ENCODE measurements around the gene MINDY2. TPM values are rescaled to one million over a fixed set of nuclear protein-coding genes. Genes with fewer than 3 reads are reported as not detected.
A peak's percentile ranks its signal among the peaks of the same experiment; 100 is the strongest.

The MINDY2 gene
- total RNA-seq, 1 donor from 2014 or later: 20.9 TPM

GRCh38 chr15:58862326-58862725 lies 91.2 kb downstream of the MINDY2 start:
- TF ChIP-seq EZH2 (IDR thresholded peaks at IDR 0.05; ENCODE audit: insufficient read depth, low read length) (no peak), CTCF (IDR thresholded peaks at IDR 0.05; ENCODE audit: insufficient read depth, low read depth, low read length) (no peak)
- no peak overlapping the region for H3K27ac Mint-ChIP-seq (ENCODE audit: unreplicated experiment)
- FAIRE-seq: no peak

GRCh38 chr15:58864602-58865424 lies 93.7 kb downstream of the MINDY2 start:
- peak overlapping the region; percentile 65 for H3K4me2 ChIP-seq (ENCODE audit: low read length)
- DNase-seq (ENCODE audit: low read depth) (no peak), FAIRE-seq (no peak)
- no peak overlapping the region for H3K27ac ChIP-seq (ENCODE audit: low read depth, low read length)
- no peaks in the 10 kb centered on the region for H4K20me1 ChIP-seq (ENCODE audit: insufficient read depth, low read length)
- no peaks in the 10 kb centered on the region for H3K9me3 ChIP-seq (ENCODE audit: insufficient read depth, low read depth, low read length)
- H3K27ac Mint-ChIP-seq (ENCODE audit: unreplicated experiment): no peak overlapping the region
- H2AFZ ChIP-seq (ENCODE audit: low read depth, low read length): peak overlapping the region; percentile 78
- peak overlapping the region; percentile 17 for H3K4me3 ChIP-seq (ENCODE audit: insufficient read depth, low read depth, low read length)
- peaks cover 2% of the 10 kb centered on the region for H3K4me1 Mint-ChIP-seq (ENCODE audit: low read depth, unreplicated experiment)
- peaks cover 10% of the 10 kb centered on the region for H3K9me3 Mint-ChIP-seq (ENCODE audit: unreplicated experiment)
- H3K27me3 Mint-ChIP-seq (ENCODE audit: low read depth, unreplicated experiment): peaks cover 4% of the 10 kb centered on the region
- TF ChIP-seq CTCF (IDR thresholded peaks at IDR 0.05; ENCODE audit: insufficient read depth, low read depth, low read length) (no peak), EZH2 (IDR thresholded peaks at IDR 0.05; ENCODE audit: insufficient read depth, low read length) (no peak)
- no peaks in the 10 kb centered on the region for H3K36me3 ChIP-seq (ENCODE audit: insufficient read depth, low read length)
- no peaks in the 10 kb centered on the region for H3K79me2 ChIP-seq (ENCODE audit: insufficient read depth, low read length)
- H3K9ac ChIP-seq (ENCODE audit: low read length): no peak overlapping the region
- H3K4me1 ChIP-seq (ENCODE audit: insufficient read depth, low read length): peaks cover 4% of the 10 kb centered on the region
- no peak overlapping the region for H3K4me3 Mint-ChIP-seq (ENCODE audit: unreplicated experiment)
- no peaks in the 10 kb centered on the region for H3K27me3 ChIP-seq (ENCODE audit: insufficient read depth, low read length)
- H3K36me3 Mint-ChIP-seq (ENCODE audit: low read depth, unreplicated experiment): peaks cover 3% of the 10 kb centered on the region

More at GRCh38 chr15:58862326-58862725, 91.2 kb downstream of the MINDY2 start:
- Histone ChIP-seq H3K9ac (ENCODE audit: low read length) (no peak overlapping the region), H4K20me1 (ENCODE audit: insufficient read depth, low read length) (no peaks in the 10 kb centered on the region), H3K4me3 (ENCODE audit: insufficient read depth, low read depth, low read length) (no peak overlapping the region), H3K4me2 (ENCODE audit: low read length) (no peak overlapping the region), H3K4me1 (ENCODE audit: insufficient read depth, low read length) (peaks cover 4% of the 10 kb centered on the region), H3K27me3 (ENCODE audit: insufficient read depth, low read length) (no peaks in the 10 kb centered on the region), H3K79me2 (ENCODE audit: insufficient read depth, low read length) (no peaks in the 10 kb centered on the region), H2AFZ (ENCODE audit: low read depth, low read length) (no peak overlapping the region), H3K9me3 (ENCODE audit: insufficient read depth, low read depth, low read length) (no peaks in the 10 kb centered on the region), H3K36me3 (ENCODE audit: insufficient read depth, low read length) (no peaks in the 10 kb centered on the region), H3K27ac (ENCODE audit: low read depth, low read length) (no peak overlapping the region)
- H3K4me1 Mint-ChIP-seq (ENCODE audit: low read depth, unreplicated experiment): peaks cover 2% of the 10 kb centered on the region
- no peak overlapping the region for H3K4me3 Mint-ChIP-seq (ENCODE audit: unreplicated experiment)
- H3K36me3 Mint-ChIP-seq (ENCODE audit: low read depth, unreplicated experiment): peaks cover 2% of the 10 kb centered on the region
- peaks cover 4% of the 10 kb centered on the region for H3K27me3 Mint-ChIP-seq (ENCODE audit: low read depth, unreplicated experiment)
- no peak for DNase-seq (ENCODE audit: low read depth)
- peaks cover 9% of the 10 kb centered on the region for H3K9me3 Mint-ChIP-seq (ENCODE audit: unreplicated experiment)

GRCh38 chr15:58865425-58865880 lies 94.4 kb downstream of the MINDY2 start:
- no peak overlapping the region for H3K4me3 Mint-ChIP-seq (ENCODE audit: unreplicated experiment)
- Histone ChIP-seq H3K4me1 (ENCODE audit: insufficient read depth, low read length) (peaks cover 4% of the 10 kb centered on the region), H3K4me2 (ENCODE audit: low read length) (peak overlapping the region; percentile 65), H3K27ac (ENCODE audit: low read depth, low read length) (no peak overlapping the region), H3K36me3 (ENCODE audit: insufficient read depth, low read length) (no peaks in the 10 kb centered on the region), H3K79me2 (ENCODE audit: insufficient read depth, low read length) (no peaks in the 10 kb centered on the region), H4K20me1 (ENCODE audit: insufficient read depth, low read length) (no peaks in the 10 kb centered on the region), H2AFZ (ENCODE audit: low read depth, low read length) (peak overlapping the region; percentile 78), H3K4me3 (ENCODE audit: insufficient read depth, low read depth, low read length) (no peak overlapping the region), H3K27me3 (ENCODE audit: insufficient read depth, low read length) (no peaks in the 10 kb centered on the region), H3K9me3 (ENCODE audit: insufficient read depth, low read depth, low read length) (no peaks in the 10 kb centered on the region), H3K9ac (ENCODE audit: low read length) (no peak overlapping the region)
- no peak for DNase-seq (ENCODE audit: low read depth)
- peaks cover 4% of the 10 kb centered on the region for H3K27me3 Mint-ChIP-seq (ENCODE audit: low read depth, unreplicated experiment)
- H3K4me1 Mint-ChIP-seq (ENCODE audit: low read depth, unreplicated experiment): peaks cover 2% of the 10 kb centered on the region
- H3K27ac Mint-ChIP-seq (ENCODE audit: unreplicated experiment): no peak overlapping the region
- TF ChIP-seq CTCF (IDR thresholded peaks at IDR 0.05; ENCODE audit: insufficient read depth, low read depth, low read length) (no peak), EZH2 (IDR thresholded peaks at IDR 0.05; ENCODE audit: insufficient read depth, low read length) (no peak)
- peaks cover 10% of the 10 kb centered on the region for H3K9me3 Mint-ChIP-seq (ENCODE audit: unreplicated experiment)
- peaks cover 3% of the 10 kb centered on the region for H3K36me3 Mint-ChIP-seq (ENCODE audit: low read depth, unreplicated experiment)
- no peak for FAIRE-seq

Data from astrocyte (in vitro differentiated cells and primary cell).